Small intestine (tissue), 7 donors: ENCODE measurements around the gene ZNF607. TPM values are rescaled to one million over a fixed set of nuclear protein-coding genes. Genes with fewer than 3 reads are reported as not detected.
A peak's percentile ranks its signal among the peaks of the same experiment; 100 is the strongest.
"Not testable (repeated sequence)": the region's sequence is repeated elsewhere in the genome, so short reads cannot be mapped to it uniquely, and the experiment has no call there.

Experiments used
- DNase-seq, 2 donors: peaks; one replicate each; pipeline versions ENCODE4 v3.0.0 to v3.0.0-alpha.2; 2013
- FAIRE-seq: peaks from 2 replicates; lab custom pipeline; 2012; peaks lifted over from hg19 to GRCh38; lab: Jason Lieb, UNC
- H3K27ac ChIP-seq, 3 donors: one replicate each; pipeline ENCODE4 v1.5.1; 2013; ENCODE audit warnings: low read length in 2 of 3, mild to moderate bottlenecking in 2 of 3, control low read depth in 1 of 3, inconsistent platforms in 1 of 3, low read depth in 1 of 3, moderate library complexity in 1 of 3
- H3K27me3 ChIP-seq, 3 donors: one replicate each; pipeline ENCODE4 v1.6.1; 2013; ENCODE audit warnings: low read length in 3 of 3, inconsistent platforms in 1 of 3; ENCODE audit not compliant: control insufficient read depth in 3 of 3, insufficient read depth in 3 of 3
- H3K36me3 ChIP-seq, 3 donors: one replicate each; pipeline ENCODE4 v1.6.1; 2013; ENCODE audit warnings: low read length in 3 of 3, inconsistent platforms in 1 of 3, low read depth in 1 of 3, mild to moderate bottlenecking in 1 of 3, moderate library complexity in 1 of 3; ENCODE audit not compliant: control insufficient read depth in 3 of 3, insufficient read depth in 2 of 3
- H3K4me1 ChIP-seq, 3 donors: one replicate each; pipeline ENCODE4 v1.6.1; 2013; ENCODE audit warnings: low read length in 2 of 3, inconsistent platforms in 1 of 3, low read depth in 1 of 3, mild to moderate bottlenecking in 1 of 3, moderate library complexity in 1 of 3; ENCODE audit not compliant: control insufficient read depth in 3 of 3, insufficient read depth in 2 of 3
- H3K4me3 ChIP-seq, 3 donors: one replicate each; pipeline ENCODE4 v1.5.1; 2013; ENCODE audit warnings: low read length in 3 of 3, control low read depth in 1 of 3, inconsistent platforms in 1 of 3, low read depth in 1 of 3, mild to moderate bottlenecking in 1 of 3, moderate library complexity in 1 of 3
- H3K9me3 ChIP-seq, 2 donors: one replicate each; pipeline ENCODE4 v1.6.1; 2013; ENCODE audit warnings: low read depth in 1 of 2, low read length in 1 of 2; ENCODE audit not compliant: control insufficient read depth in 2 of 2, insufficient read depth in 1 of 2
- WGBS, 3 donors: extraction: QIAGEN DNeasy Blood & Tissue Kit; methylation state at CpG; one replicate each; pipeline ENCODE4 v1.1.7; 2013; 5-methylcytosine and 5-hydroxymethylcytosine counted together
- polyA plus RNA-seq, 4 donors: library from polyadenylated mRNA; stranded (reverse) in 3 of 4; unstranded in 1 of 4; fragments of 200-250 nt in 3 of 4; fragments of 120-200 nt in 1 of 4; gene quantifications; one replicate each; pipeline versions ENCODE4 v1.2.1 to v1.2.3, GENCODE V29; 2013
- donor health status: healthy with polysubstance abuse.
- donor health status: control.
- donor health status: control.
- donor health status: Bipolar disorder and iron deficiency.
- donor health status: healthy.

Gene ZNF607
- polyA plus RNA-seq, 4 donors, result 1.1 to 10.0 (median 2.1) TPM

GRCh38 chr19:37657157-37657556 lies 62.4 kb downstream of the ZNF607 start:
- H3K27me3 ChIP-seq, result not testable (repeated sequence)

GRCh38 chr19:37655689-37656371 lies 63.7 kb downstream of the ZNF607 start:
- no peaks in the 10 kb centered on the region for H3K9me3 ChIP-seq
- peaks cover 0 to 3% (median 0%) of the 10 kb centered on the region in 3 donors for H3K4me1 ChIP-seq
- peak overlapping the region; percentile 33 to 95 (median 82) for H3K27ac ChIP-seq
- FAIRE-seq, result no peak
- H3K36me3 ChIP-seq, result peaks cover 0 to 5% (median 0%) of the 10 kb centered on the region in 3 donors
- WGBS, 3 donors, result 1% methylated on average over 48 to 57 of the region's 57 CpGs
- peak overlapping the region; percentile 52 to 76 (median 53) for H3K4me3 ChIP-seq
- peak; percentile 72 to 97 for DNase-seq
- no peaks in the 10 kb centered on the region for H3K27me3 ChIP-seq

More at GRCh38 chr19:37657157-37657556, 62.4 kb downstream of the ZNF607 start:
- H3K36me3 ChIP-seq, H3K4me1 ChIP-seq, H3K9me3 ChIP-seq, DNase-seq, H3K4me3 ChIP-seq, H3K27ac ChIP-seq, FAIRE-seq: not testable (repeated sequence)
- 96 to 100% (median 99%) methylated on average over 8 of the region's 8 CpGs for WGBS, 3 donors

DNA sequence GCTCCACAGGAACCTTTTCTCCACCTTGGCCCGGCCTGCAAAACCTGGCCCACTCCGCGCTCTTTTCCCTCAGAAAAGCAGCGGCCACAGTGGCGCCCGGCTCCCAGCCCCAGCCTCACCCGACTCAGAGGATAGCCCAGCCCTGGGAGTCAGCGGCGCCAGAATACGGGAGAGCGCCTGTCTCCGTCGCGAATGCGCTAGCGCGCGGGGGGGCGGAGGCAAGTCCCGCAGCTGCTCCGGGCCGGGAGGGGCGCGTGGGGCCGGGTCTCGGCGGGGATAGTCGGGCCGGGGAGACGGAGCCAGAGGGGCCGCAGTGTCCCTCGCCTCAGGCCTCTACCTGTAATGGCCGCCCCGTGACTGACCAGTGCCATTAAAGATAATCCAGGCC lies 64.3 kb downstream of the ZNF607 start, which contains the start of gene ZFP30:
TSS of gene ZFP30 (minus strand) at position 165 of the 388 bp plus-strand sequence. CDS start 7,643 bp downstream, outside the sequence.
- DNase-seq, result peak; percentile 70 to 93
- peak within 1 kb of the TSS; percentile 52 to 76 (median 53) for H3K4me3 ChIP-seq
- H3K4me1 ChIP-seq, result peaks cover 0 to 3% (median 0%) of the 10 kb centered on the region in 3 donors
- no peaks in the 10 kb centered on the region for H3K27me3 ChIP-seq
- no peak for FAIRE-seq
- peaks cover 0 to 6% (median 0%) of the 10 kb centered on the region in 3 donors for H3K36me3 ChIP-seq
- peaks cover 0 to 1% of the 10 kb centered on the region in 2 donors for H3K9me3 ChIP-seq
- peak within 1 kb of the TSS; percentile 33 to 95 (median 82) for H3K27ac ChIP-seq
- 1 to 2% (median 1%) methylated on average over 34 of the region's 34 CpGs for WGBS, 3 donors

DNA sequence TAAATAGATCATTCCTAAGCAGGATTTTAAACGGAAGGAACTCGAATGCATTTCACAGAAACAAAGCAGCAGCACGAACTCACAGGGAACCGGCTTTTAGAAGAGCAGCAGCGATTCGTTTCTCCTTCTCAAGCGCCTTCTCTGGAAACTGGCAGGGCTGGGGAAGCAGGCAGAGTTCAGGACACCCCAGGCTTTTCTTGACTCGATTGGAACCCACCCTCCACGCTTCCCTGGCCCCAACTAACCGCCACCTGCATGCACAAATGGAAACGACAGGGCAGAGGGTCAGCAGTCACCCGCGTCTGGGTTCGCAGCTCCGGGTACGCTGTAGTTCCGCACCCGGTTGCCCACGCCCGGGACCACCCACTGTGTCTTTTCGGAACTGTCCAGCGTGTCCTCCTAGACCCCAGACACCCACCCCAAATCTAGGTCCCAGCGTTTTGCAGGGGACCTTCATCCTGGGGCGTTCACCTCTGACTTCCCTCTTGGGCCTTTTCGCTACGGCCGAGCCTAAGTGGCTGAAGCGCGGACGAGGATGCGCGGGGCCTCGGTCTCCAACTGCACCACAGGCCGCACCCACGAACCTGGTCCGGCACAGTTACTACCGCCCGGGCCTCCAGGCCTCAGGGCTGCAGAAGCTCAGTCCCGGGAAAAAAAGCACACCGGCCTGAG lies 64.8 kb downstream of the ZNF607 start:
- 0 to 1% (median 1%) methylated on average over 39 to 40 of the region's 40 CpGs for WGBS, 3 donors
- H3K4me1 ChIP-seq, result peaks cover 0 to 3% (median 0%) of the 10 kb centered on the region in 3 donors
- no peak for FAIRE-seq
- peak overlapping the region; percentile 52 to 76 (median 53) for H3K4me3 ChIP-seq
- peaks cover 0 to 8% (median 0%) of the 10 kb centered on the region in 3 donors for H3K36me3 ChIP-seq
- H3K9me3 ChIP-seq, result peaks cover 0 to 5% of the 10 kb centered on the region in 2 donors
- no peaks in the 10 kb centered on the region for H3K27me3 ChIP-seq
- DNase-seq, result peak; percentile 51 to 69
- peak overlapping the region; percentile 33 to 95 (median 82) for H3K27ac ChIP-seq

GRCh38 chr19:37654118-37654517 lies 65.4 kb downstream of the ZNF607 start:
- no peaks in the 10 kb centered on the region for H3K27me3 ChIP-seq
- H3K4me1 ChIP-seq, result peaks cover 0 to 3% (median 0%) of the 10 kb centered on the region in 3 donors
- peak overlapping the region in 2 of 3 donors; percentile 82 to 95 for H3K27ac ChIP-seq
- DNase-seq, result peak in 1 of 2 donors; percentile 21
- peaks cover 0 to 12% (median 0%) of the 10 kb centered on the region in 3 donors for H3K36me3 ChIP-seq
- H3K9me3 ChIP-seq, result peaks cover 0 to 9% of the 10 kb centered on the region in 2 donors
- H3K4me3 ChIP-seq, result peak overlapping the region in 2 of 3 donors; percentile 52 to 53
- 2 to 7% (median 4%) methylated on average over 5 of the region's 5 CpGs for WGBS, 3 donors
- no peak for FAIRE-seq

Other genes with a start within 250 kb of the ZNF607 start
- 10 to 100 TPM in 1 of 4 donors, 1 to 10 TPM in 1, under 1 TPM in 2; 0.22 to 13.2 (median 1.1) TPM for gene ZNF793, start 212.8 kb downstream of the ZNF607 start, polyA plus RNA-seq
- gene ZNF571, start 125.0 kb downstream of the ZNF607 start, polyA plus RNA-seq, result 1 to 10 TPM in 3 of 4 donors, under 1 TPM in 1; 0.89 to 5.9 (median 1.5) TPM
- 1 to 10 TPM; 1.1 to 5.2 (median 1.7) TPM for gene ZNF540, start 124.9 kb downstream of the ZNF607 start, polyA plus RNA-seq
- gene ZFP30, start 64.3 kb downstream of the ZNF607 start, polyA plus RNA-seq, result 10 to 100 TPM in 1 of 4 donors, 1 to 10 TPM in 1, under 1 TPM in 2; 0.27 to 16.1 (median 2.4) TPM
- gene ZNF573, start 59.8 kb upstream of the ZNF607 start, polyA plus RNA-seq, result 1 to 10 TPM in 3 of 4 donors, not detected in 1; 1.3 to 7.9 (median 1.6) TPM
- gene WDR87, start 186.8 kb upstream of the ZNF607 start, polyA plus RNA-seq, result under 1 TPM in 1 of 4 donors, not detected in 3; 0.01 TPM
- gene SIPA1L3, start 187.4 kb upstream of the ZNF607 start, polyA plus RNA-seq, result 10 to 100 TPM; 19.2 to 57.9 (median 34.1) TPM